Keratinocyte (primary cell): ENCODE results near the gene IFITM10.

Experiments used
- CTCF ChIP-seq, 3 experiments: IDR thresholded peaks in 1 of 3; conservative IDR thresholded peaks in 1 of 3; optimal IDR thresholded peaks in 1 of 3; 2 replicates in 2 of 3; 3 replicates in 1 of 3; pipeline versions ENCODE3 to v1.5.1; 2011; ENCODE audit warnings: low read length in 3 of 3, mild to moderate bottlenecking in 3 of 3, moderate library complexity in 2 of 3, control low read depth in 1 of 3, inconsistent platforms in 1 of 3; ENCODE audit not compliant: insufficient read depth in 2 of 3; ENCODE audit errors: extremely low read depth in 1 of 3
- EZH2 ChIP-seq: IDR thresholded peaks from one replicate; pipeline ENCODE4 v1.6.1; 2012; ENCODE audit warnings: inconsistent platforms, mild to moderate bottlenecking, low read length, moderate library complexity

GRCh38 chr11:1770528-1770927 is 20.1 kb upstream of the IFITM10 start:
- TF ChIP-seq CTCF (optimal IDR thresholded peaks at IDR 0.05 in 1 of 3, IDR thresholded peaks at IDR 0.05 in 1 of 3, conservative IDR thresholded peaks at IDR 0.05 in 1 of 3; ENCODE audit: extremely low read depth in 1 of 3, insufficient read depth in 2 of 3, low read length in 3 of 3) (no peak), EZH2 (no peak)
